HEK293 (cell line): ENCODE measurements around the gene CRB3.

Experiments
- CTCF ChIA-PET: fragments of 350-600 bp; formaldehyde crosslinking; extraction: SDS; loops from one replicate; lab custom pipeline; 2021; ENCODE audit warnings: antibody characterized with exemption; lab: Yijun Ruan, JAX
- POLR2A ChIA-PET: fragments of 300-600 bp; formaldehyde crosslinking; extraction: SDS; loops from one replicate; lab custom pipeline; 2020; ENCODE audit warnings: antibody characterized with exemption, inconsistent platforms; lab: Yijun Ruan, JAX
- H3K27ac ChIP-seq: fragments of 200-500 bp; sonication (Bioruptor generic); 2 replicates; pipeline ENCODE4 v1.5.1; 2014; ENCODE audit warnings: low read depth, low read length, control low read depth, inconsistent platforms; ENCODE audit errors: extremely low read depth
- H3K36me3 ChIP-seq, 2 experiments: fragments of 200-500 bp in 1 of 2; sonication (Bioruptor generic) in 1 of 2; 1 replicate in 1 of 2; 2 replicates in 1 of 2; pipeline ENCODE4 v1.5.1; 2014 to 2017; ENCODE audit warnings: inconsistent platforms in 2 of 2, low read length in 2 of 2; ENCODE audit not compliant: control insufficient read depth in 2 of 2, insufficient read depth in 1 of 2
- H3K4me1 ChIP-seq: fragments of 200-500 bp; sonication (Bioruptor generic); 2 replicates; pipeline ENCODE4 v1.5.1; 2014; ENCODE audit warnings: mild to moderate bottlenecking, low read length, inconsistent platforms; ENCODE audit not compliant: control insufficient read depth, insufficient read depth
- H3K4me3 ChIP-seq: 2 replicates; pipeline ENCODE4 v1.5.1; 2011; ENCODE audit warnings: low read depth, mild to moderate bottlenecking, control low read depth, low read length, moderate library complexity
- H3K9me3 ChIP-seq: fragments of 200-500 bp; sonication (Bioruptor generic); 2 replicates; pipeline ENCODE4 v1.5.1; 2014; ENCODE audit warnings: low read depth, low read length, inconsistent platforms; ENCODE audit not compliant: control insufficient read depth, insufficient read depth
- EGR2 ChIP-seq: fragments of 450-650 bp; formaldehyde crosslinking; IDR thresholded peaks from 2 replicates; pipeline ENCODE4 v1.5.1; 2016; ENCODE audit warnings: low read depth, missing biosample characterization, missing genetic modification characterization
- GLI4 ChIP-seq: fragments of 450-650 bp; formaldehyde crosslinking; IDR thresholded peaks from 2 replicates; pipeline ENCODE4 v1.5.1; 2016; ENCODE audit warnings: missing biosample characterization, missing genetic modification characterization
- GLIS2 ChIP-seq: fragments of 450-650 bp; formaldehyde crosslinking; IDR thresholded peaks from 2 replicates; pipeline ENCODE4 v1.5.1; 2016; ENCODE audit warnings: missing biosample characterization, missing genetic modification characterization
- HOXC10 ChIP-seq: sonication (generic); formaldehyde crosslinking; IDR thresholded peaks from 2 replicates; pipeline ENCODE4 v1.8.1; 2023; ENCODE audit warnings: mild to moderate bottlenecking, missing genetic modification reagents
- KLF1 ChIP-seq: fragments of 450-650 bp; formaldehyde crosslinking; IDR thresholded peaks from 2 replicates; pipeline ENCODE4 v1.5.1; 2016; ENCODE audit warnings: missing biosample characterization, missing genetic modification characterization
- PRDM2 ChIP-seq: fragments of 450-650 bp; formaldehyde crosslinking; IDR thresholded peaks from 2 replicates; pipeline ENCODE4 v1.5.1; 2016; ENCODE audit warnings: missing biosample characterization, missing genetic modification characterization, borderline replicate concordance
- SCRT2 ChIP-seq: fragments of 450-650 bp; formaldehyde crosslinking; IDR thresholded peaks from 2 replicates; pipeline ENCODE4 v1.5.1; 2016; ENCODE audit warnings: missing biosample characterization, missing genetic modification characterization
- ZBTB49 ChIP-seq: fragments of 450-650 bp; formaldehyde crosslinking; IDR thresholded peaks from 2 replicates; pipeline ENCODE4 v1.5.1; 2016; ENCODE audit warnings: missing biosample characterization, missing genetic modification characterization, low read depth
- ZFP3 ChIP-seq: fragments of 450-650 bp; formaldehyde crosslinking; IDR thresholded peaks from 2 replicates; pipeline ENCODE4 v1.5.1; 2016; ENCODE audit warnings: low read depth, missing biosample characterization, missing genetic modification characterization
- ZIC2 ChIP-seq: fragments of 450-650 bp; formaldehyde crosslinking; IDR thresholded peaks from 2 replicates; pipeline ENCODE4 v1.5.1; 2016; ENCODE audit warnings: missing biosample characterization, missing genetic modification characterization
- ZNF2 ChIP-seq: fragments of 450-650 bp; formaldehyde crosslinking; IDR thresholded peaks from 2 replicates; pipeline ENCODE4 v1.5.1; 2016; ENCODE audit warnings: missing biosample characterization, missing genetic modification characterization
- ZNF223 ChIP-seq: fragments of 450-650 bp; formaldehyde crosslinking; IDR thresholded peaks from 2 replicates; pipeline ENCODE4 v1.5.1; 2016; ENCODE audit warnings: missing biosample characterization, missing genetic modification characterization
- ZNF248 ChIP-seq: fragments of 450-650 bp; formaldehyde crosslinking; IDR thresholded peaks from 2 replicates; pipeline ENCODE4 v1.5.1; 2017; ENCODE audit warnings: missing biosample characterization, missing genetic modification characterization
- ZNF266 ChIP-seq: fragments of 450-650 bp; formaldehyde crosslinking; IDR thresholded peaks from 2 replicates; pipeline ENCODE4 v1.5.1; 2016; ENCODE audit warnings: missing biosample characterization, missing genetic modification characterization, low read depth
- ZNF341 ChIP-seq: fragments of 450-650 bp; formaldehyde crosslinking; IDR thresholded peaks from 2 replicates; pipeline ENCODE4; 2016; ENCODE audit warnings: low read depth, missing biosample characterization, missing genetic modification characterization
- ZNF398 ChIP-seq: fragments of 450-650 bp; formaldehyde crosslinking; IDR thresholded peaks from 2 replicates; pipeline ENCODE4 v1.5.1; 2017; ENCODE audit warnings: missing biosample characterization, missing genetic modification characterization
- ZNF514 ChIP-seq: fragments of 450-650 bp; formaldehyde crosslinking; IDR thresholded peaks from 2 replicates; pipeline ENCODE4 v1.5.1; 2016; ENCODE audit warnings: missing biosample characterization, missing genetic modification characterization
- ZNF529 ChIP-seq: fragments of 450-650 bp; formaldehyde crosslinking; IDR thresholded peaks from 2 replicates; pipeline ENCODE4 v1.5.1; 2017; ENCODE audit warnings: missing genetic modification characterization, missing biosample characterization; ENCODE audit not compliant: insufficient replicate concordance
- ZNF623 ChIP-seq: fragments of 450-650 bp; formaldehyde crosslinking; IDR thresholded peaks from 2 replicates; pipeline ENCODE4 v1.5.1; 2016; ENCODE audit warnings: missing biosample characterization, missing genetic modification characterization
- ZNF707 ChIP-seq: fragments of 450-650 bp; formaldehyde crosslinking; IDR thresholded peaks from 2 replicates; pipeline ENCODE4 v1.5.1; 2016; ENCODE audit warnings: missing biosample characterization, missing genetic modification characterization
- ZNF76 ChIP-seq: fragments of 450-650 bp; formaldehyde crosslinking; IDR thresholded peaks from 2 replicates; pipeline ENCODE4; 2016; ENCODE audit warnings: low read depth, missing biosample characterization, missing genetic modification characterization, borderline replicate concordance
- ZNF776 ChIP-seq: fragments of 450-650 bp; formaldehyde crosslinking; IDR thresholded peaks from 2 replicates; pipeline ENCODE4 v1.5.0; 2017; ENCODE audit warnings: missing biosample characterization, missing genetic modification characterization, borderline replicate concordance

The CRB3 gene

DNA sequence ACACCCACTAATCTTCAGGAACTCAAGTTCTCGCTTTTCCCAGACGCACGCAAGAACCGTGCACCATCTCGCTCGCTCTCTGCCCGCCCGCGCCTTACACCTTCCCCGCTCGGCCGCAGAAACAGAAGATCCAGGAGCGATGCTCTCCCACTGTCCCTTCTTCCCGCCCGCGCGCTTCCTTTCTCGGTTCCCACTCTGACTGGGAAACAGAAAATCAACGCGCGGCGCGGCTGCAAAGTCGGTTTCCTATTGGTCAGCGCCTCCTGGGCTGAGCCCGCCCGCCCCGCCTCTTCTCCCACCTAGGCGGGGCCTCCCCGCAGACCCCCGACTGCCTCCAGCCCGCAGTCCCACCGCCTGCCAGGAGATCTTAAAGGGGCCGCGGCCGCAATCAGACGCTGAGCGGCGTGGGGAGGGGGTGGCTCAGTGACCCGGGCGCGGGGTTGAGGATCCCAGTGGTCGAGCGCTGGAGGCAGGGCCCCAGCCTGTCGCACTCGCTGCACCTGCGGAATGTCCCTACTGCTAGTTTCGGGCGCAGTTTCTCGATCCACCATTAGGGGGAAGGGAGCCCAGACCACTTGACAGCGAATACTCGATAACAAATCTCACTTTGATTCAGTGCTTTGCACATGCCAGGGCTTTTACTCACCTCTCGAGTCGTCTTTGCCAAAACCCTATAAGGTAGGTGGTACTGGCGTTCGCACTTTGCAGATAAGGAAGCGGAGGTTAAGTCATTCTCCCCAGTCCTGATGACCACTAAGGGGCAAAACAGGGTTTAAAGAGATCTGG, 3.8 kb upstream of the CRB3 start (continued):
- peak; percentile 66; the same call in 1 of the 2 replicates for TF ChIP-seq ZNF398 (tag by site-specific recombination)
- 0 out of 2 replicates have a peak, but pooled peaks have one; percentile 14 for TF ChIP-seq ZBTB49 (tag by site-specific recombination)
- 0 out of 2 replicates have a peak, but pooled peaks have one; percentile 14 for TF ChIP-seq PRDM2
- TF ChIP-seq GLI4 (tag by site-specific recombination), result peak; percentile 87
- no peak for TF ChIP-seq ZNF776 (tag by site-specific recombination)
- TF ChIP-seq ZNF266 (tag by site-specific recombination), result no peak
- no peak; the same call in 1 of the 2 replicates for TF ChIP-seq ZNF623 (tag by site-specific recombination)
- TF ChIP-seq SCRT2, result peak; percentile 99
- TF ChIP-seq EGR2 (tag by site-specific recombination), result peak; percentile 63
- peak; percentile 88 for TF ChIP-seq ZNF76 (tag by site-specific recombination)
- no peak for TF ChIP-seq ZNF248 (tag by site-specific recombination)
- TF ChIP-seq ZFP3, result no peak
- no peak for TF ChIP-seq ZNF514 (tag by site-specific recombination)
- peak; percentile 93 for TF ChIP-seq ZNF2 (tag by site-specific recombination)
- TF ChIP-seq KLF1 (tag by site-specific recombination), result 0 out of 2 replicates have a peak, but pooled peaks have one; percentile 16

- ChIA-PET CTCF (interaction anchor here (1.1 kb wide), 1 partner anchor 16 kb away, joined by 3 read pairs; the partner anchor contains the start of gene DENND1C), POLR2A (interaction anchor here (1.1 kb wide), 1 partner anchor 40 kb away, joined by 3 read pairs; the partner anchor contains the start of gene KHSRP)
- TF ChIP-seq ZNF223 (tag by site-specific recombination) (no peak), ZBTB49 (tag by site-specific recombination) (no peak), ZIC2 (0 out of 2 replicates have a peak, but pooled peaks have one; percentile 14), GLIS2 (no peak), ZNF341 (peak; percentile 21; the same call in 1 of the 2 replicates), ZNF529 (tag by site-specific recombination) (no peak), ZNF707 (tag by site-specific recombination) (no peak), HOXC10 (CRISPR knock-in tag) (no peak)
- Histone ChIP-seq H3K36me3 (no peaks in the 10 kb centered on the region), H3K9me3 (no peaks in the 10 kb centered on the region), H3K4me3 (no peak overlapping the region; the same call in 1 of the 2 replicates), H3K27ac (no peak overlapping the region), H3K4me1 (no peaks in the 10 kb centered on the region)
Measured at GRCh38 chr19:6465006-6465405, 935 bp downstream of the CRB3 start.
